Measurements from ENCODE around the gene PPP2R3C.
"Not testable (repeated sequence)": the region's sequence is repeated elsewhere in the genome, so short reads cannot be mapped to it uniquely, and the experiment has no call there.

The PPP2R3C gene

GRCh38 chr14:35052637-35053036, 69.2 kb downstream of the PPP2R3C start:
- DNase-seq (ENCODE audit: low spot score): no peak

GRCh38 chr14:35051796-35052195, 70.0 kb downstream of the PPP2R3C start:
- DNase-seq (ENCODE audit: low spot score): no peak

- DNase-seq (ENCODE audit: low spot score): peak; percentile 66
Measured at GRCh38 chr14:35050652-35051051, 71.1 kb downstream of the PPP2R3C start.

GRCh38 chr14:35047976-35048513, 73.7 kb downstream of the PPP2R3C start:
- no peak for DNase-seq (ENCODE audit: low spot score)

GRCh38 chr14:35046751-35047536, 74.8 kb downstream of the PPP2R3C start:
- no peak for DNase-seq (ENCODE audit: low spot score)

GRCh38 chr14:35046048-35046750, 75.6 kb downstream of the PPP2R3C start, which contains the start of gene FAM177A1:
Gene FAM177A1, plus strand, starts transcription at chr14:35046272. Its CDS starts 192 bp downstream, at chr14:35046464.
- peak; percentile 99 for DNase-seq (ENCODE audit: low spot score)

- no peak for DNase-seq (ENCODE audit: low spot score)
Measured at GRCh38 chr14:35045798-35046047, 76.1 kb downstream of the PPP2R3C start.

GRCh38 chr14:35044939-35045797, 76.6 kb downstream of the PPP2R3C start:
- peak; percentile 21 for DNase-seq (ENCODE audit: low spot score)

- no peak for DNase-seq (ENCODE audit: low spot score)
Measured at GRCh38 chr14:35043046-35043445, 78.7 kb downstream of the PPP2R3C start.

GRCh38 chr14:35042632-35043031, 79.2 kb downstream of the PPP2R3C start:
- no peak for DNase-seq (ENCODE audit: low spot score)

- DNase-seq (ENCODE audit: low spot score): not testable (repeated sequence)
Measured at GRCh38 chr14:35038312-35038711, 83.5 kb downstream of the PPP2R3C start.

All from AG20443 (cell line).